HG02943 (cell line): ENCODE results near the gene FTO.
"Not testable (repeated sequence)": the region's sequence is repeated elsewhere in the genome, so short reads cannot be mapped to it uniquely, and the experiment has no call there.

Source experiments
- ATAC-seq: cut with Tn5 transposase; IDR thresholded peaks from one replicate; pipeline ENCODE4 v1.9.1; 2021; ENCODE audit warnings: mild to moderate bottlenecking, low read depth, moderate library complexity; ENCODE audit not compliant: unreplicated experiment

The FTO gene

GRCh38 chr16:53890877-53891276 is 186.9 kb downstream of the FTO start:
- ATAC-seq, result not testable (repeated sequence)

- ATAC-seq, result no peak
Measured at GRCh38 chr16:53891409-53892139, 187.6 kb downstream of the FTO start.

GRCh38 chr16:53892155-53892554 is 188.2 kb downstream of the FTO start:
- ATAC-seq, result no peak

- ATAC-seq, result no peak
Measured at GRCh38 chr16:53893731-53894435, 189.9 kb downstream of the FTO start.

DNA sequence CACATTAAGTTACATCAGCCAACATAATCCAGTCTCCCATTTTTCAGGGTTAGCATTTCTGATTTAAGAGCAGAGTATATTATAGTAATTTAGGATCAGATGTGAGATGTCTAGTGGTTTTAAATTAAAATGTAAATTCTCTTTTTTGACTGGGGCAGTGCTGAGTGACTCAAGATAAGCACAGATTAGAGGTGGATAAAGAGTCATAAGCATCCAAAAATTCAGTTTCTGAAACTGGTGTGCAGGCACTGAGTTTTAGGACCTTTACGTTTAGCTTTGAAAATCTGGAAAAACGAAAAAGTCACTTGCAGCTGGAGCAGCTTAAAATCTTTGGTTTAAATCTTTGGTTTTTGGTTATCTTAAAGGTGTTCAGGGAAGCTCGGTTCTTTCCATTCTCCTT is 190.7 kb downstream of the FTO start:
- no peak for ATAC-seq

GRCh38 chr16:53895433-53895832 is 191.5 kb downstream of the FTO start:
- ATAC-seq, result no peak

- ATAC-seq, result no peak
Measured at GRCh38 chr16:53895851-53896250, 191.9 kb downstream of the FTO start.

GRCh38 chr16:53896722-53897121 is 192.8 kb downstream of the FTO start:
- ATAC-seq, result no peak

DNA sequence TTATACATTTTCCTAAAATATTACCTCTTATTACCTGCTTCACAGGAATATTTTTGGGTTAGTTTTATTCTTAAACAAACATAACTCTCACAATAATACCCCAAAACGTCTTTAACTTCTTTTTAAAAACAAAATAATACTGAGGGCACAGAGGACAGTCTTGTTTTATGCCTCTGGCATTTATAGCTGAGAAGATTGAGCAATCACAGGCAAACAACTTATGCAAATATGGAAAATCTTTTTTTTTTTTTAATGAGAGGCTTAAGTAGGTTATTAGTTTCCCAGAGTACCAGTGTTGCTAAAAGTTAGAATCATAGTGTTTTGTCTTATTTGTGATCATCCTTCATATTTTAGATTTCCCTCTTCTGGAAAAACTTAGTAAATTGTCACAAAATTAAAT is 195.0 kb downstream of the FTO start:
- ATAC-seq, result no peak

DNA sequence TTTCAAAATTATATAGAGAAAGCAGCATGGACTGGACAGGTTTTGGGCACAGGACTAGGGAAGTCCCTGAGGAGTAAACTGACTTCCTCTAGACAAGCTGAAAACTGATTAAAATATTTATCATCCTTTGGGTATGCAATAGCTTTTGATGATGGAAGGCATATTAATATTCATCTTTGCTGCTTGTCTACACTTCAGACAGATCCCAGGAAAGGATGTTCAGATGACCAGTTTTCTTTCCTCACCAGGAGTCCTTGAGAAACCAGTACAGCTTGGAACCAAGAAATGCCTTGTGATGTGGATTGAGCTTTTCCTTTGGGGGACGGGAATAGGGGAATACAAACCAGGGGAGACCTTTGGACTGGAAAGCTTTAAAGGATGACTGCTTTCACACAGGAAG is 195.5 kb downstream of the FTO start:
- no peak for ATAC-seq

DNA sequence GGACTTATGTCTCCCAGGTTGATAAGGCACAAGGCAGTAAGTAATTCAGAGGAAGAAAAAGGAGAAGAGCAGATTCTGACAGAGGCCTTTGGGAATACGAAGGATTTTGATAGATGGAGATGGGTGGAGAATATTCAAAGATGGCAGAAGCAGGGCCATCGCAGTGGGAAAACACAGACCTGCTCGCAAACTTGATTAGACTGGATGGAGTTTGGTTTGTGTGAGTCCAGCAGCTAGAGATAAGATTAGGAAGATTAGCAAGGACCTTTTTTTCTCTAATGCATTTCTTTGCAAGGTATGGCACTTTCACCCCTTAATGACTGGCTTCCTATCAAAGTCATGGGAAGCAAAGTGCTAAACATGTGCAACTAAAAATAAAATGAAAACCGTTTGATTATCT is 196.7 kb downstream of the FTO start:
- ATAC-seq, result no peak

- no peak for ATAC-seq
Measured at GRCh38 chr16:53901408-53901807, 197.5 kb downstream of the FTO start.

- no peak for ATAC-seq
Measured at GRCh38 chr16:53904533-53904932, 200.6 kb downstream of the FTO start.

GRCh38 chr16:53905028-53905427 is 201.1 kb downstream of the FTO start:
- no peak for ATAC-seq

DNA sequence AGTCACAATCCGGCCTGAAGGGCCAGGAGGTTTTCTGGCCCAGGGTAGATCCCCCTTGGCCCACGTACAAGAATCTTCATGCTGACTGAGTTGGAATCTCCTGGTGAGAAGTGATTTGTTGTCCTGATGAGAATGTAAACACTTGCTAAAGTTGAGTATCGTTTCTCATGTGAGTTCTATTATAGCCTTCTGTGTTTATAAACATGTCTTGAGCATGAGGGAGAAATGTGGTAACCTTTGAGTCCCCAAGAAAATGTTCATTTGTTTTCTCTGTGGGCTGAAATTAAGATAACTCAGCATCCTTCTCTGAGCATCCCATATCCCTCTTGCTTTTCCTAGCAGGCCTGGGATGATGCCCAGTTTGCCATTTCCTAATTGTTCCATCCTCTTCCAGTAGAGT is 204.8 kb downstream of the FTO start:
- no peak for ATAC-seq

DNA sequence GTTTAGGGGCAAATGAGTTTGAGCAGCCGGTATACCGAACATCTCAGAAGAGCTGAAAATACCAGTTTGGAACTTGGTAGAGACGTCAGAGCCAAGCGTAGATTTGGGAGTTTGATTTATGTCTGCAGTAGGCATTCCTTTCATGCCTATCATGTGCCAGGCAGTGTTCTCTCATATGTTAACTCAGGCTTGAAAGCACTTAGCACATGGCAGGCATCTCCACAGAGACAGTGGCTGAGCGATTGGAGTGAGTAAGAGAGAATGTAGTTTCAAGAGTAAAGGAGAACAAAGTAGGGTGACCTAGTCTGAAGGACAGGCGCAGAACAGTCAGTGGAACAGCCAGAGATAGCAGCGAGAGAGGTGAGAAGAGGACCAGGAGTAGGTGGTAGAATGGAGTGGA is 207.0 kb downstream of the FTO start:
- no peak for ATAC-seq

DNA sequence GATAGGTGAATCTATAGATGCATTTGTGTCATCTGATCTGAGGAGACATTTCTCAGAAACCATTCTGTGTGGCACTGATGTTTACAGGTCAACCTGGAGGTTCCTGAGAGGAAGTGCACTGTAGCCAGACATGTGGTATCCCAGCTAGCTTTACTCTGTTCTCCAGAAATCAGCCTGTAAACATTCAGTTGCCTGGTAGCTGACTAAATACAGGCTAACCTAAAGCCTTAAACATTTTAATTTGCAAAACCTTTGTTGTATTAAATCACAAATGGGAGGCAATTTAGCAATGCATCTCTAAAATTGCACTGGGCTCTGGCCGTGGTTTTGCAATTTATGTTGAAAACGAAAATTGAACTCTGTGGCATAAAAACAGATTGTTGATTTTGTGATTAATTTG is 207.6 kb downstream of the FTO start:
- no peak for ATAC-seq

DNA sequence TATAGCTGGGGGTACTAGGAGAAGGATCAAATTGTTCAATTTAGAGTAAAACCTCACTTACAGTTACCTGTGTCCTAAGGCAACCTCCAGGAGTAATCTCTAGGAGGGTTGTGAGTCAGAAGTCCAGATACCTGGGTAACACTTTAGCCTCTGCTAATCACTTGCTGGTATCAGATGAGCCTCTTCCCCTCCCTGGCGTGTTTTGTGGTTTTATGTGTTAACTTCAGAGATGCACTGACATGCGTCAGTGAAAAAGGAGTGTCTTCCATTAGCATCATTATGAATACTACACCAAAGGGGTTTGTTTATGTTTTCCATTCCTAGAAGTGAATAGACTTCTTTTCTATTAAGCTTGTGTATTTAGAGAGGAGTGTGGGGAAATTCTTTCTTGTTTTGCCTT is 208.2 kb downstream of the FTO start:
- ATAC-seq, result no peak

DNA sequence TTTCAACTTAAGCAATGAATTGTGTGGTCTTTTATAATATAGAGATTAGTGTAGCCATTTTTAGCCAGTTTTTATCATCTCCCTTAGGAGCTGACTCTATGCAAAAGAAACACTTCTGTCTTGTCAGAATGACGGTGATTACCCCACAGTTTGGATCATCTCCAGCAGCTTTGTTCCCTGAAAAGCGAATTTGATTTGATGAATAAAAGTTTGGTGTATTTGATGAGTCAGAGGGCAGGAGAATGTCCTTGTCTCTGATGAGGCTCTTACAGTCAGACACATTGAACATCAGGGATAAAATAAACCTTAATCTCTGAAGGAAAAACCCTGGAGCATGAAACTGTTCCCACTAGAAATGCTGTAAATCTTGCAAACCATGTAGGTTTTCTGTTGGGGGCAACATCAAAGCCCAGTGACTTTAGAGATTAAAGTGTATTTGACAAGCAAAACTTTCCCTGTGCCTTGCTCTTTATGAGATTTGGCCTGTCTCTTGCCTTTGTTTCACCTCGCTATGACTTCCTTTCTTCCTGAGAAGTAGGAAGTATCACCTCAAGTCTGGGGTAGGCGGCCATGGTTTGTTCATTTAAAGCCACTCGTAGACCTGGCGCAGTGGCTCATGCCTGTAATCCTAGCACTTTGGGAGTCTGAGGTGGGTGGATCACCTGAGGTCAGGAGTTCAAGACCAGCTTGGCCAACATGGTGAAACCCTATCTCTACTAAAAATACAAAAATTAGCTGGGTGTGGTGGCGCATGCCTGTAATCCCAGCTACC is 209.3 kb downstream of the FTO start:
- ATAC-seq, result no peak

- ATAC-seq, result no peak
Measured at GRCh38 chr16:53913920-53914319, 210.0 kb downstream of the FTO start.

DNA sequence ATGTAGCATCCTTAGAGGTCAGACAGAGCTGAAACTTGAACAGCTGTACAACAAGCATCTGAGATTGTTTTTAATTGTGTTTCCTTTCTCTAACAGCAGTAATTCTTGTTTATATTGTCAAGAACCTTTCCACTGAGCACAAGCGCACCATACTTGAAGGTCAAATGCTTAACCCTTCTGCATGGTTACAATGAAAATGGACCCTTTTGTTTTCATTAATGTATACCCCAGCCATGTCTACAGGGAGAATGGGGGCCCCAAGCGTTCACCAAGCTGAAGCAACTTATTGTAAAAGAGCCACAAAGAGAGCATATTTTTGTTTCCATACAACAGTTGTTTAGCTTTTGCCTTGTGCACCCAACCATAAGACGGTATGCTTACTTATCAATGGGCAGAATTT is 210.8 kb downstream of the FTO start:
- ATAC-seq, result no peak
